Measurements from ENCODE around the gene THEMIS2.

The THEMIS2 gene

GRCh38 chr1:27885621-27886352 lies 13.4 kb downstream of the THEMIS2 start:
- DNase-seq (ENCODE audit: low spot score): no peak
- TF ChIP-seq CTCF (IDR thresholded peaks at IDR 0.05; ENCODE audit: extremely low read depth, insufficient read depth, missing control alignments): no peak
- in situ Hi-C loops (cut with MboI; ENCODE audit: low pct_unique_long_range_greater_than_20kb, low sequenced_read_pairs, unreplicated experiment): no loop called here

- in situ Hi-C loops (cut with MboI; ENCODE audit: low pct_unique_long_range_greater_than_20kb, low sequenced_read_pairs, unreplicated experiment): no loop called here
- TF ChIP-seq CTCF (IDR thresholded peaks at IDR 0.05; ENCODE audit: extremely low read depth, insufficient read depth, missing control alignments): no peak
- DNase-seq (ENCODE audit: low spot score): no peak
These were observed 14.0 kb downstream of the THEMIS2 start for GRCh38 chr1:27886353-27886679.

GRCh38 chr1:27886744-27887143 lies 14.4 kb downstream of the THEMIS2 start:
- no peak for TF ChIP-seq CTCF (IDR thresholded peaks at IDR 0.05; ENCODE audit: extremely low read depth, insufficient read depth, missing control alignments)
- DNase-seq (ENCODE audit: low spot score): no peak
- in situ Hi-C loops (cut with MboI; ENCODE audit: low pct_unique_long_range_greater_than_20kb, low sequenced_read_pairs, unreplicated experiment): no loop called here

- in situ Hi-C loops (cut with MboI; ENCODE audit: low pct_unique_long_range_greater_than_20kb, low sequenced_read_pairs, unreplicated experiment): no loop called here
- no peak for TF ChIP-seq CTCF (IDR thresholded peaks at IDR 0.05; ENCODE audit: extremely low read depth, insufficient read depth, missing control alignments)
- no peak for DNase-seq (ENCODE audit: low spot score)
These were observed 15.1 kb downstream of the THEMIS2 start for GRCh38 chr1:27887215-27888021.

GRCh38 chr1:27889506-27889905 lies 17.2 kb downstream of the THEMIS2 start:
- in situ Hi-C loops (cut with MboI; ENCODE audit: low pct_unique_long_range_greater_than_20kb, low sequenced_read_pairs, unreplicated experiment): no loop called here
- no peak for TF ChIP-seq CTCF (IDR thresholded peaks at IDR 0.05; ENCODE audit: extremely low read depth, insufficient read depth, missing control alignments)
- DNase-seq (ENCODE audit: low spot score): no peak

- peak; percentile 60 for DNase-seq (ENCODE audit: low spot score)
- no peak for TF ChIP-seq CTCF (IDR thresholded peaks at IDR 0.05; ENCODE audit: extremely low read depth, insufficient read depth, missing control alignments)
- in situ Hi-C loops (cut with MboI; ENCODE audit: low pct_unique_long_range_greater_than_20kb, low sequenced_read_pairs, unreplicated experiment): no loop called here
These were observed 19.0 kb downstream of the THEMIS2 start for GRCh38 chr1:27891196-27891889.

Data from GM13977 (cell line).